Measurements from ENCODE around the gene HEPN1.
A peak's percentile ranks its signal among the peaks of the same experiment; 100 is the strongest.

The HEPN1 gene

GRCh38 chr11:124899383-124900145, 19.5 kb upstream of the HEPN1 start:
- DNase-seq (ENCODE audit: low spot score): no peak

- peak; percentile 92 for DNase-seq (ENCODE audit: low spot score)
Measured at GRCh38 chr11:124900464-124900863, 18.6 kb upstream of the HEPN1 start.

GRCh38 chr11:124902616-124903015, 16.4 kb upstream of the HEPN1 start:
- DNase-seq (ENCODE audit: low spot score): no peak

- DNase-seq (ENCODE audit: low spot score): no peak
Measured at GRCh38 chr11:124915541-124916369, 3.3 kb upstream of the HEPN1 start.

GRCh38 chr11:124916370-124916710, 2.7 kb upstream of the HEPN1 start:
- DNase-seq (ENCODE audit: low spot score): no peak

GRCh38 chr11:124917115-124917637, 1.9 kb upstream of the HEPN1 start:
- no peak for DNase-seq (ENCODE audit: low spot score)

GRCh38 chr11:124919898-124920297, 848 bp downstream of the HEPN1 start:
- DNase-seq (ENCODE audit: low spot score): no peak

GRCh38 chr11:124920356-124920755, 1.3 kb downstream of the HEPN1 start:
- DNase-seq (ENCODE audit: low spot score): no peak

GRCh38 chr11:124920870-124921609, 2.0 kb downstream of the HEPN1 start:
- DNase-seq (ENCODE audit: low spot score): peak; percentile 76

- DNase-seq (ENCODE audit: low spot score): no peak
Measured at GRCh38 chr11:124922831-124923230, 3.8 kb downstream of the HEPN1 start.

- no peak for DNase-seq (ENCODE audit: low spot score)
Measured at GRCh38 chr11:124923296-124923695, 4.2 kb downstream of the HEPN1 start.

- DNase-seq (ENCODE audit: low spot score): no peak
Measured at GRCh38 chr11:124928942-124929665, 10.1 kb downstream of the HEPN1 start.

- no peak for DNase-seq (ENCODE audit: low spot score)
Measured at GRCh38 chr11:124930799-124931198, 11.7 kb downstream of the HEPN1 start.

- peak; percentile 68 for DNase-seq (ENCODE audit: low spot score)
Measured at GRCh38 chr11:124934862-124935547, 16.0 kb downstream of the HEPN1 start.

- no peak for DNase-seq (ENCODE audit: low spot score)
Measured at GRCh38 chr11:124935548-124936514, 16.8 kb downstream of the HEPN1 start, which contains the start of gene HEPACAM. HEPACAM (minus strand) TSS chr11:124936047; CDS start chr11:124936006, 41 bp downstream.

GRCh38 chr11:124937336-124937935, 18.4 kb downstream of the HEPN1 start:
- no peak for DNase-seq (ENCODE audit: low spot score)

- DNase-seq (ENCODE audit: low spot score): peak; percentile 36
Measured at GRCh38 chr11:124938206-124938765, 19.2 kb downstream of the HEPN1 start.

GRCh38 chr11:124938970-124939369, 19.9 kb downstream of the HEPN1 start:
- no peak for DNase-seq (ENCODE audit: low spot score)

GRCh38 chr11:124941703-124942102, 22.7 kb downstream of the HEPN1 start:
- no peak for DNase-seq (ENCODE audit: low spot score)
